Measurements from ENCODE around the gene CCDC78. TPM values are rescaled to one million over a fixed set of nuclear protein-coding genes. Genes with fewer than 3 reads are reported as not detected.

CCDC78 gene
- total and polyA plus RNA-seq, 3 donors from 2014 or later = 3.2 to 6.1 (median 5.7) TPM

- TF ChIP-seq CTCF (IDR thresholded peaks at IDR 0.05) (no peak), POLR2A (IDR thresholded peaks at IDR 0.05) (no peak)
- H3K4me1 ChIP-seq = peaks cover 5% of the 10 kb centered on the region
- no peaks in the 10 kb centered on the region for H3K9me3 ChIP-seq
- H3K4me3 ChIP-seq = no peak overlapping the region
- intact Hi-C loops (cut with DNase I; ENCODE audit: low total_unique reads) = no loop called here
- 10 to 31% methylated on average over 4 to 14 of the region's 14 CpGs for WGBS, 2 donors
- no peaks in the 10 kb centered on the region for H3K36me3 ChIP-seq (ENCODE audit: low read depth, missing control alignments)
- no peaks in the 10 kb centered on the region for H3K27me3 ChIP-seq
- no peak for DNase-seq
- no peak overlapping the region for H3K27ac ChIP-seq
These were observed 19.1 kb downstream of the CCDC78 start for GRCh38 chr16:707062-707538.

- 2 to 4% methylated on average over 15 to 49 of the region's 49 CpGs for WGBS, 2 donors
- Histone ChIP-seq H3K27ac (no peak overlapping the region), H3K9me3 (no peaks in the 10 kb centered on the region), H3K4me1 (peaks cover 5% of the 10 kb centered on the region), H3K36me3 (ENCODE audit: low read depth, missing control alignments) (no peaks in the 10 kb centered on the region), H3K27me3 (no peaks in the 10 kb centered on the region), H3K4me3 (peak overlapping the region in 1 of 2 donors; percentile 6)
- DNase-seq = no peak
- intact Hi-C loops (cut with DNase I; ENCODE audit: low total_unique reads) = no loop called here
- TF ChIP-seq POLR2A (IDR thresholded peaks at IDR 0.05) (no peak), CTCF (IDR thresholded peaks at IDR 0.05) (no peak)
These were observed 19.8 kb downstream of the CCDC78 start for GRCh38 chr16:706189-707061.

GRCh38 chr16:705431-706188 is 20.6 kb downstream of the CCDC78 start, which contains the start of gene FBXL16:
TSS of gene FBXL16 (minus strand) at chr16:705801. CDS start at chr16:697405, 8,396 bp downstream.
- TF ChIP-seq CTCF (IDR thresholded peaks at IDR 0.05) = no peak
- TF ChIP-seq POLR2A (IDR thresholded peaks at IDR 0.05) = no peak
- no peaks in the 10 kb centered on the region for H3K27me3 ChIP-seq
- H3K9me3 ChIP-seq = no peaks in the 10 kb centered on the region
- H3K27ac ChIP-seq = no peak within 1 kb of the TSS
- peak within 1 kb of the TSS; percentile 12 to 34 for H3K4me3 ChIP-seq
- H3K36me3 ChIP-seq (ENCODE audit: low read depth, missing control alignments) = no peaks in the 10 kb centered on the region
- intact Hi-C loops (cut with DNase I; ENCODE audit: low total_unique reads) = no loop called here
- H3K4me1 ChIP-seq = peaks cover 5% of the 10 kb centered on the region
- WGBS, 2 donors = 0 to 1% methylated on average over 4 to 44 of the region's 115 CpGs
- peak; percentile 54 for DNase-seq

GRCh38 chr16:704552-705380 is 21.5 kb downstream of the CCDC78 start:
- H3K9me3 ChIP-seq = no peaks in the 10 kb centered on the region
- intact Hi-C loops (cut with DNase I; ENCODE audit: low total_unique reads) = no loop called here
- peaks cover 1% of the 10 kb centered on the region for H3K4me1 ChIP-seq
- peak overlapping the region; percentile 12 to 34 for H3K4me3 ChIP-seq
- H3K27ac ChIP-seq = no peak overlapping the region
- no peaks in the 10 kb centered on the region for H3K27me3 ChIP-seq
- TF ChIP-seq CTCF (IDR thresholded peaks at IDR 0.05) = no peak
- no peak for TF ChIP-seq POLR2A (IDR thresholded peaks at IDR 0.05)
- 5 to 16% methylated on average over 4 to 39 of the region's 50 CpGs for WGBS, 2 donors
- no peaks in the 10 kb centered on the region for H3K36me3 ChIP-seq (ENCODE audit: low read depth, missing control alignments)
- no peak for DNase-seq
